H1 (cell line): ENCODE data around the gene NUAK1. TPM values are rescaled to one million over a fixed set of nuclear protein-coding genes. Genes with fewer than 3 reads are reported as not detected.

ENCODE experiments used
- CHD7 ChIP-seq: fragments of 300-600 bp; sonication (generic); IDR thresholded peaks from 2 replicates; pipeline ENCODE4 v1.7.1; 2012; ENCODE audit warnings: low read length, moderate library complexity, mild to moderate bottlenecking, inconsistent platforms; ENCODE audit not compliant: insufficient replicate concordance
- EGR1 ChIP-seq: IDR thresholded peaks from 2 replicates; pipeline ENCODE4 v1.6.1; 2011; ENCODE audit warnings: low read depth, low read length, borderline replicate concordance
- GTF2F1 ChIP-seq: IDR thresholded peaks from 2 replicates; pipeline ENCODE4 v1.6.1; 2012; ENCODE audit warnings: low read depth, low read length, improper control_type of control experiment, borderline replicate concordance
- HDAC6 ChIP-seq: IDR thresholded peaks from one replicate; pipeline ENCODE4 v1.7.1; 2012; ENCODE audit warnings: low read depth, mild to moderate bottlenecking, inconsistent platforms, low read length, moderate library complexity
- NANOG ChIP-seq: IDR thresholded peaks from 2 replicates; pipeline ENCODE4 v1.6.1; 2011; ENCODE audit warnings: low read length, low read depth, mild to moderate bottlenecking, inconsistent platforms; ENCODE audit not compliant: insufficient read depth, poor library complexity, severe bottlenecking
- NRF1 ChIP-seq: IDR thresholded peaks from 2 replicates; pipeline ENCODE4 v1.6.1; 2011; ENCODE audit warnings: mild to moderate bottlenecking, low read depth, low read length, improper control_type of control experiment
- TAF1 ChIP-seq: IDR thresholded peaks from 2 replicates; pipeline ENCODE4 v1.6.1; 2011; ENCODE audit warnings: mild to moderate bottlenecking, low read depth, low read length
- TCF12 ChIP-seq: IDR thresholded peaks from 2 replicates; pipeline ENCODE4 v1.6.1; 2011; ENCODE audit warnings: low read depth, mild to moderate bottlenecking, low read length
- TEAD4 ChIP-seq: IDR thresholded peaks from 2 replicates; pipeline ENCODE4 v1.6.1; 2012; ENCODE audit warnings: low read depth, low read length, inconsistent platforms, mixed read lengths
- polyA plus RNA-seq, 7 experiments: library from polyadenylated mRNA; depleted of rRNA in 3 of 7; stranded (reverse) in 5 of 7; unstranded in 2 of 7; fragments of >200 nt in 5 of 7; fragments of 200-250 nt in 2 of 7; gene quantifications; 1 replicate in 5 of 7; 2 replicates in 1 of 7; 4 replicates in 1 of 7; pipeline versions ENCODE4 v1.2.1 to v1.2.3, GENCODE V29; 2011 to 2013; ENCODE audit warnings: missing spikeins in 2 of 7, mixed read lengths in 2 of 7
- total RNA-seq: library from RNA; stranded (reverse); fragmentation: NEBNext Ultra II Directional; extraction: Animal tissue kit (Norgen Biotek cat#: 25700); gene quantifications from 2 replicates; pipeline ENCODE4 v1.2.1, GENCODE V29; 2021

NUAK1 gene
- total and polyA plus RNA-seq, 2 of the 8 experiments (the other 6 are each of a cell fraction or from before 2014, with no cell fraction given): 6.7 to 18.2 TPM

GRCh38 chr12:106042037-106042436 is 96.7 kb downstream of the NUAK1 start (continued):
- TF ChIP-seq CHD7 (no peak), TEAD4 (no peak), GTF2F1 (no peak), EGR1 (no peak), NRF1 (no peak), HDAC6 (no peak), TCF12 (no peak), NANOG (no peak), TAF1 (no peak)
